Measurements from ENCODE around the gene CCDC169.

- TF ChIP-seq, protein P1, sequence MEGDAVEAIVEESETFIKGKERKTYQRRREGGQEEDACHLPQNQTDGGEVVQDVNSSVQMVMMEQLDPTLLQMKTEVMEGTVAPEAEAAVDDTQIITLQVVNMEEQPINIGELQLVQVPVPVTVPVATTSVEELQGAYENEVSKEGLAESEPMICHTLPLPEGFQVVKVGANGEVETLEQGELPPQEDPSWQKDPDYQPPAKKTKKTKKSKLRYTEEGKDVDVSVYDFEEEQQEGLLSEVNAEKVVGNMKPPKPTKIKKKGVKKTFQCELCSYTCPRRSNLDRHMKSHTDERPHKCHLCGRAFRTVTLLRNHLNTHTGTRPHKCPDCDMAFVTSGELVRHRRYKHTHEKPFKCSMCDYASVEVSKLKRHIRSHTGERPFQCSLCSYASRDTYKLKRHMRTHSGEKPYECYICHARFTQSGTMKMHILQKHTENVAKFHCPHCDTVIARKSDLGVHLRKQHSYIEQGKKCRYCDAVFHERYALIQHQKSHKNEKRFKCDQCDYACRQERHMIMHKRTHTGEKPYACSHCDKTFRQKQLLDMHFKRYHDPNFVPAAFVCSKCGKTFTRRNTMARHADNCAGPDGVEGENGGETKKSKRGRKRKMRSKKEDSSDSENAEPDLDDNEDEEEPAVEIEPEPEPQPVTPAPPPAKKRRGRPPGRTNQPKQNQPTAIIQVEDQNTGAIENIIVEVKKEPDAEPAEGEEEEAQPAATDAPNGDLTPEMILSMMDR (IDR thresholded peaks at IDR 0.05 in 8 of 11, conservative IDR thresholded peaks at IDR 0.05 in 3 of 11) = no peak
- no peak for TF ChIP-seq POLR2A (IDR thresholded peaks at IDR 0.05)
- TF ChIP-seq POLR2AphosphoS5 (IDR thresholded peaks at IDR 0.05) = no peak
Observed at GRCh38 chr13:36343766-36344165, 46.2 kb upstream of the CCDC169 start.

Data from spleen (tissue), 7 donors.